PC-3 (cell line): ENCODE results near the gene KIR3DL1. TPM values are rescaled to one million over a fixed set of nuclear protein-coding genes. Genes with fewer than 3 reads are reported as not detected.

Source experiments
- ATAC-seq: fragments of 200-7000 bp; cut with Tn5 transposase; 2 replicates; pipeline ENCODE4 v1.9.1; 2020; ENCODE audit warnings: mild to moderate bottlenecking, moderate library complexity
- BruUV-seq: library from RNA; stranded (reverse); fragments of 400-500 nt; replicated peaks from 2 replicates; lab custom pipeline; 2021; lab: Mats Ljungman, UMichigan
- CTCF ChIA-PET: fragments of 300-600 bp; sonication (Branson Sonifier 250); formaldehyde crosslinking; loops from one replicate; lab custom pipeline; 2022; ENCODE audit warnings: antibody characterized with exemption; lab: Charles Lee
- POLR2A ChIA-PET: fragments of 300-600 bp; sonication (Branson Sonifier 250); formaldehyde crosslinking; loops from one replicate; lab custom pipeline; 2022; ENCODE audit warnings: antibody characterized with exemption; ENCODE audit not compliant: unreplicated experiment; lab: Charles Lee
- DNase-seq: peaks from one replicate; pipeline ENCODE4 v3.0.0-alpha.2; 2015
- H2AFZ ChIP-seq: fragments of 300-600 bp; sonication (generic); 2 replicates; pipeline ENCODE4 v1.6.0; 2016; ENCODE audit warnings: antibody characterized with exemption, low read length
- H3F3A ChIP-seq: fragments of 300-600 bp; sonication (generic); one replicate; pipeline ENCODE4 v1.6.0; 2017; ENCODE audit warnings: antibody characterized with exemption, low read length, control low read depth, mild to moderate bottlenecking; ENCODE audit not compliant: unreplicated experiment
- H3K27ac ChIP-seq: fragments of 300-600 bp; sonication (generic); 2 replicates; pipeline ENCODE4 v1.5.1; 2016; ENCODE audit warnings: mild to moderate bottlenecking, low read length
- H3K27me3 ChIP-seq: fragments of 300-600 bp; sonication (generic); 2 replicates; pipeline ENCODE4 v1.6.1; 2016; ENCODE audit warnings: low read length, mixed read lengths
- H3K36me3 ChIP-seq: fragments of 300-600 bp; sonication (generic); 2 replicates; pipeline ENCODE4 v1.6.1; 2016; ENCODE audit warnings: low read depth, mixed run types, low read length, mixed read lengths
- H3K4me1 ChIP-seq: fragments of 300-600 bp; sonication (generic); 2 replicates; pipeline ENCODE4 v1.5.1; 2016; ENCODE audit warnings: low read length; ENCODE audit not compliant: insufficient read depth
- H3K4me2 ChIP-seq: fragments of 300-600 bp; sonication (generic); 2 replicates; pipeline ENCODE4 v1.6.0; 2016; ENCODE audit warnings: low read length
- H3K4me3 ChIP-seq: fragments of 300-600 bp; sonication (generic); 2 replicates; pipeline ENCODE4 v1.5.1; 2016; ENCODE audit warnings: mild to moderate bottlenecking, low read length, mixed read lengths
- H3K79me2 ChIP-seq: fragments of 300-600 bp; sonication (generic); 2 replicates; pipeline ENCODE4 v1.6.1; 2017; ENCODE audit warnings: low read length, mixed read lengths
- H3K9ac ChIP-seq: fragments of 300-600 bp; sonication (generic); 2 replicates; pipeline ENCODE4 v1.6.0; 2016; ENCODE audit warnings: mild to moderate bottlenecking, low read length
- H3K9me2 ChIP-seq: fragments of 300-600 bp; sonication (generic); replicated peaks from 2 replicates; pipeline ENCODE4 v1.6.1; 2016; ENCODE audit warnings: mixed run types, low read length, mixed read lengths
- H3K9me3 ChIP-seq: fragments of 300-600 bp; sonication (generic); 2 replicates; pipeline ENCODE4 v1.6.1; 2016; ENCODE audit warnings: low read length, mixed read lengths
- H4K20me1 ChIP-seq: fragments of 300-600 bp; sonication (generic); 2 replicates; pipeline ENCODE4 v1.6.1; 2016; ENCODE audit warnings: low read length, mixed read lengths
- CTCF ChIP-seq: fragments of 300-600 bp; sonication (generic); conservative IDR thresholded peaks from 2 replicates; pipeline ENCODE4 v1.5.1; 2017; ENCODE audit warnings: antibody characterized with exemption, low read depth, mild to moderate bottlenecking, low read length
- EZH2 ChIP-seq: fragments of 300-600 bp; sonication (generic); IDR thresholded peaks from one replicate; pipeline ENCODE4 v1.6.1; 2017; ENCODE audit warnings: antibody characterized with exemption, mild to moderate bottlenecking, low read length; ENCODE audit not compliant: unreplicated experiment
- EZH2phosphoT487 ChIP-seq: fragments of 300-600 bp; sonication (generic); IDR thresholded peaks from 2 replicates; pipeline ENCODE4 v1.6.1; 2018; ENCODE audit warnings: mild to moderate bottlenecking, antibody characterized with exemption, low read length, borderline replicate concordance
- intact Hi-C: fragments of 100-400 bp; cut with micrococcal nuclease; formaldehyde crosslinking; loops from 2 replicates; pipeline ENCODE4 v1.9.0; 2023
- total RNA-seq: library from RNA; depleted of rRNA; stranded (reverse); fragments of >200 nt; gene quantifications from 2 replicates; pipeline ENCODE4 v1.2.3, GENCODE V29; 2014

The KIR3DL1 gene
- total RNA-seq, 1 experiment from 2014 or later, result not detected

GRCh38 chr19:54795758-54796157 lies 20.5 kb upstream of the KIR3DL1 start:
- no peaks in the 10 kb centered on the region for H4K20me1 ChIP-seq
- no TSS peak for BruUV-seq
- intact Hi-C loops, result no loop called here
- no peak overlapping the region for H2AFZ ChIP-seq
- H3K27ac ChIP-seq, result no peak overlapping the region
- no peaks in the 10 kb centered on the region for H3K4me1 ChIP-seq
- H3K9ac ChIP-seq, result no peak overlapping the region
- H3K79me2 ChIP-seq, result no peaks in the 10 kb centered on the region
- peaks cover 5% of the 10 kb centered on the region; the same call in 1 of the 2 replicates for H3K9me3 ChIP-seq
- CTCF ChIA-PET, result no interaction called here
- H3K27me3 ChIP-seq, result peaks cover 40% of the 10 kb centered on the region
- POLR2A ChIA-PET, result no interaction called here
- H3F3A ChIP-seq, result no peaks in the 10 kb centered on the region
- no peaks in the 10 kb centered on the region for H3K36me3 ChIP-seq
- ATAC-seq (no peak), DNase-seq (no peak)
- no peak overlapping the region for H3K4me2 ChIP-seq
- no peak overlapping the region for H3K4me3 ChIP-seq
- TF ChIP-seq CTCF, result no peak
- TF ChIP-seq EZH2, result no peak
- TF ChIP-seq EZH2phosphoT487, result no peak
- no peaks in the 10 kb centered on the region for H3K9me2 ChIP-seq

GRCh38 chr19:54803410-54803809 lies 12.9 kb upstream of the KIR3DL1 start, which contains the start of gene KIR2DL4:
Gene KIR2DL4 (plus strand): TSS chr19:54803610. CDS start chr19:54803652, 42 bp downstream.
- H3K27me3 ChIP-seq, result peaks cover 70% of the 10 kb centered on the region
- CTCF ChIA-PET, result no interaction called here
- no peak within 1 kb of the TSS for H2AFZ ChIP-seq
- no peaks in the 10 kb centered on the region for H3K9me2 ChIP-seq
- no peak for DNase-seq
- H3K9me3 ChIP-seq, result peaks cover 5% of the 10 kb centered on the region; the same call in 1 of the 2 replicates
- ATAC-seq, result no peak
- no peaks in the 10 kb centered on the region for H4K20me1 ChIP-seq
- no peak within 1 kb of the TSS for H3K4me3 ChIP-seq
- H3K4me1 ChIP-seq, result no peaks in the 10 kb centered on the region
- no peak within 1 kb of the TSS for H3K9ac ChIP-seq
- H3K79me2 ChIP-seq, result no peaks in the 10 kb centered on the region
- intact Hi-C loops, result no loop called here
- H3K27ac ChIP-seq, result no peak within 1 kb of the TSS
- POLR2A ChIA-PET, result no interaction called here
- H3K36me3 ChIP-seq, result no peaks in the 10 kb centered on the region
- no TSS peak for BruUV-seq
- TF ChIP-seq EZH2phosphoT487 (no peak), CTCF (no peak)
- H3F3A ChIP-seq, result no peaks in the 10 kb centered on the region
- no peak within 1 kb of the TSS for H3K4me2 ChIP-seq

- ChIA-PET CTCF (no interaction called here), POLR2A (no interaction called here)
- Histone ChIP-seq H3K27me3 (peaks cover 70% of the 10 kb centered on the region), H3K4me3 (no peak overlapping the region), H3K4me1 (no peaks in the 10 kb centered on the region), H3K9ac (no peak overlapping the region), H3K9me2 (no peaks in the 10 kb centered on the region), H2AFZ (no peak overlapping the region), H3K27ac (no peak overlapping the region), H3K36me3 (no peaks in the 10 kb centered on the region), H3F3A (no peaks in the 10 kb centered on the region), H3K4me2 (no peak overlapping the region), H4K20me1 (no peaks in the 10 kb centered on the region), H3K9me3 (peaks cover 5% of the 10 kb centered on the region; the same call in 1 of the 2 replicates), H3K79me2 (no peaks in the 10 kb centered on the region)
- no peak for DNase-seq
- intact Hi-C loops, result no loop called here
- ATAC-seq, result no peak
- TF ChIP-seq CTCF (no peak), EZH2phosphoT487 (no peak), EZH2 (no peak)
- BruUV-seq, result no TSS peak
Observed at GRCh38 chr19:54804101-54804500, 12.2 kb upstream of the KIR3DL1 start.
